Stimulated activated effector memory CD8-positive, alpha-beta T cell treated with anti-CD3 and anti-CD28 coated beads, Interleukin-12 subunit alpha, Interleukin-12 subunit beta, amount 100 ng/mL, for 72 hours (primary cell): ENCODE measurements around the gene IQGAP3.
"Not testable (repeated sequence)": the region's sequence is repeated elsewhere in the genome, so short reads cannot be mapped to it uniquely, and the experiment has no call there.

Experiments
- ATAC-seq: fragments of 150-1000 bp; cut with Tn5 transposase; 2 replicates; pipeline ENCODE4 v1.10.0; 2021
- DNase-seq, 2 donors: peaks; one replicate each; pipeline ENCODE4 v3.0.0; 2021 to 2022; ENCODE audit warnings: low spot score in 2 of 2
- H3K27ac Mint-ChIP-seq: one replicate; pipeline ENCODE4 v1.8.0; 2022; ENCODE audit warnings: mild to moderate bottlenecking, mixed read lengths
- H3K36me3 Mint-ChIP-seq: one replicate; pipeline ENCODE4 v1.8.0; 2022; ENCODE audit warnings: mild to moderate bottlenecking, mixed read lengths
- H3K4me1 Mint-ChIP-seq: one replicate; pipeline ENCODE4 v1.8.0; 2022; ENCODE audit warnings: mixed read lengths
- H3K4me3 Mint-ChIP-seq: one replicate; pipeline ENCODE4 v1.8.0; 2022; ENCODE audit warnings: mild to moderate bottlenecking, mixed read lengths
- H3K9me3 Mint-ChIP-seq: one replicate; pipeline ENCODE4 v1.8.0; 2022; ENCODE audit warnings: mixed read lengths

The IQGAP3 gene

GRCh38 chr1:156587927-156588326 lies 15.6 kb upstream of the IQGAP3 start:
- H3K4me1 Mint-ChIP-seq: peaks cover 20% of the 10 kb centered on the region
- not testable (repeated sequence) for H3K36me3 Mint-ChIP-seq, H3K9me3 Mint-ChIP-seq, ATAC-seq, DNase-seq, H3K4me3 Mint-ChIP-seq, H3K27ac Mint-ChIP-seq

GRCh38 chr1:156586892-156587477 lies 14.6 kb upstream of the IQGAP3 start:
- peaks cover 4% of the 10 kb centered on the region for H3K36me3 Mint-ChIP-seq
- ATAC-seq (no peak), DNase-seq (no peak)
- no peaks in the 10 kb centered on the region for H3K9me3 Mint-ChIP-seq
- no peak overlapping the region for H3K4me3 Mint-ChIP-seq
- no peak overlapping the region for H3K27ac Mint-ChIP-seq
- peaks cover 24% of the 10 kb centered on the region for H3K4me1 Mint-ChIP-seq

- H3K36me3 Mint-ChIP-seq: peaks cover 4% of the 10 kb centered on the region
- H3K27ac Mint-ChIP-seq: no peak overlapping the region
- ATAC-seq (no peak), DNase-seq (no peak)
- no peak overlapping the region for H3K4me3 Mint-ChIP-seq
- no peaks in the 10 kb centered on the region for H3K9me3 Mint-ChIP-seq
- peaks cover 28% of the 10 kb centered on the region for H3K4me1 Mint-ChIP-seq
These were observed 14.0 kb upstream of the IQGAP3 start for GRCh38 chr1:156586323-156586722.

- no peak overlapping the region for H3K4me3 Mint-ChIP-seq
- DNase-seq: no peak
- peaks cover 21% of the 10 kb centered on the region for H3K4me1 Mint-ChIP-seq
- peaks cover 4% of the 10 kb centered on the region for H3K36me3 Mint-ChIP-seq
- no peaks in the 10 kb centered on the region for H3K9me3 Mint-ChIP-seq
- H3K27ac Mint-ChIP-seq: no peak overlapping the region
- ATAC-seq: no peak
These were observed 12.4 kb upstream of the IQGAP3 start for GRCh38 chr1:156584813-156585212.

- H3K9me3 Mint-ChIP-seq: no peaks in the 10 kb centered on the region
- ATAC-seq: peak; percentile 48
- peaks cover 4% of the 10 kb centered on the region for H3K36me3 Mint-ChIP-seq
These were observed 11.7 kb upstream of the IQGAP3 start for GRCh38 chr1:156583821-156584622.

GRCh38 chr1:156582388-156583017 lies 10.1 kb upstream of the IQGAP3 start:
- H3K36me3 Mint-ChIP-seq: peaks cover 4% of the 10 kb centered on the region
- peak overlapping the region; percentile 77 for H3K4me3 Mint-ChIP-seq
- H3K9me3 Mint-ChIP-seq: no peaks in the 10 kb centered on the region
- DNase-seq (peak in 1 of 2 donors; percentile 62), ATAC-seq (peak; percentile 60)
- peaks cover 21% of the 10 kb centered on the region for H3K4me1 Mint-ChIP-seq
- peak overlapping the region; percentile 94 for H3K27ac Mint-ChIP-seq

More at GRCh38 chr1:156583821-156584622, 11.7 kb upstream of the IQGAP3 start:
- peak; percentile 67 to 87 for DNase-seq
- H3K4me3 Mint-ChIP-seq: no peak overlapping the region
- H3K4me1 Mint-ChIP-seq: peaks cover 21% of the 10 kb centered on the region
- peak overlapping the region; percentile 94 for H3K27ac Mint-ChIP-seq

GRCh38 chr1:156581661-156582387 lies 9.5 kb upstream of the IQGAP3 start:
- peak in 1 of 2 donors; percentile 69 for DNase-seq
- Mint-ChIP-seq H3K4me3 (peak overlapping the region; percentile 77), H3K36me3 (peaks cover 4% of the 10 kb centered on the region), H3K9me3 (no peaks in the 10 kb centered on the region), H3K27ac (peak overlapping the region; percentile 94), H3K4me1 (peaks cover 21% of the 10 kb centered on the region)
- peak; percentile 71 for ATAC-seq

DNA sequence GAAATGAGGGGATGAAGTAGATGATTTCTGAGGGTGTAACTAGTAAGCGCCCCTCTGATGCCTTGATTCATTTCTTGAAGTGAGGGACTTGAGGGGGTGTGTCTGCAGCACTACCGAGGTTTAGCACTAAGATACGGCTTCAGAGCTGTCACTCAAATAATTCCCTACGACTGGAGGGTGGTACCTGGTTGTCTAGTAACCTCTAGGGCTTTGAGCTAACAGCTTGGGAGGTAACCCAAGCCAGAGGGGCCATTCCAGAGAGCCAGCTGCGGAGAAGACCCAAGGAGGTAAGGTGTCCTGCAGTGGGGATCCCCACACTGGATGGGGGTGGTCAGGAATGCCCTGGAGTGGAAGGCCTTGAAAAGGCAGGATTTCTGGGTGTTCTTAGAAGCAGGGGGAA lies 7.1 kb upstream of the IQGAP3 start, which contains the start of gene TTC24:
TTC24 (plus strand) TSS at position 252 of the 400 bp plus-strand sequence. CDS start 1,642 bp downstream, outside the sequence.
- no peaks in the 10 kb centered on the region for H3K36me3 Mint-ChIP-seq
- no peak for ATAC-seq
- H3K4me1 Mint-ChIP-seq: peaks cover 27% of the 10 kb centered on the region
- H3K27ac Mint-ChIP-seq: no peak within 1 kb of the TSS
- H3K4me3 Mint-ChIP-seq: no peak within 1 kb of the TSS
- DNase-seq: no peak
- H3K9me3 Mint-ChIP-seq: no peaks in the 10 kb centered on the region

DNA sequence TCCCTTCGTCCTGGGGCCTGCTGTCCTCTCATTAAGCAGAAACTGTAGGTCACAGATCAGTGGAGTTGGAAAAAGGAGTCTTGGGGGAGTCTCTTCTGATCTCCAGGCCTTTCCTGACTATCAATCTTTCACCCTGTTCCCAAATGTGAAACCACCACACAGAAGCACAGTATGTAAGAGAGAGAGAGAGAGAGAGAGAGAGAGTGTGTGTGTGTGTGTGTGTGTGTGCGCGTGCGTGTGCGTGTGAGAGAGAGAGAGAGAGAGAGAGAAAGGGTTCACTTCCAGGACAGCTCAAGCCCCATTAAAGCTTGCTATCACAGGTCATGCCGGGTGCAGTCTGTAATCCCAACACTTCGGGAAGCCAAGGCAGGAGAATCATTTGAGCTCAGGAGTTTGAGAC lies 5.7 kb upstream of the IQGAP3 start:
- Mint-ChIP-seq H3K27ac (no peak overlapping the region), H3K4me3 (no peak overlapping the region), H3K4me1 (peaks cover 22% of the 10 kb centered on the region), H3K9me3 (no peaks in the 10 kb centered on the region), H3K36me3 (no peaks in the 10 kb centered on the region)
- ATAC-seq (no peak), DNase-seq (no peak)

DNA sequence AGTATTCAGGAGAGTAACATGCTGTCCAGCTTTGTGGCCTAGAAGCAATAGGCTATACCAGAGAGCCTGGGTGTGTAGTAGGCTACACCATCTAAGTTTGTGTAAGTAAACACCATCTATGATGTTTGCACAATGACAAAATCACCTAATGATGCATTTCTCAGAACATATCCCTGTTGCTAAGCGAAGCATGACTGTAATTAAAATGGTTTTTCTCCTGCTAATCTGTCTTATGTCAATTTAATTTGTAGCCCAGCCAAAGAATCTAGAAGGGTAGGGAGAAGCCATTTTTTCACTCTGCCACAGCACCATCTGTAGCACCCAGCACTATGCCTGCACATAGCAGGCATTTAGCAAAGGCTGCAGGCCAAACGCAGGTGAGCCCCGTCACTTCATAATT lies 5.2 kb upstream of the IQGAP3 start:
- Mint-ChIP-seq H3K4me3 (no peak overlapping the region), H3K36me3 (no peaks in the 10 kb centered on the region), H3K9me3 (no peaks in the 10 kb centered on the region), H3K4me1 (peaks cover 22% of the 10 kb centered on the region), H3K27ac (no peak overlapping the region)
- no peak for ATAC-seq
- DNase-seq: no peak

DNA sequence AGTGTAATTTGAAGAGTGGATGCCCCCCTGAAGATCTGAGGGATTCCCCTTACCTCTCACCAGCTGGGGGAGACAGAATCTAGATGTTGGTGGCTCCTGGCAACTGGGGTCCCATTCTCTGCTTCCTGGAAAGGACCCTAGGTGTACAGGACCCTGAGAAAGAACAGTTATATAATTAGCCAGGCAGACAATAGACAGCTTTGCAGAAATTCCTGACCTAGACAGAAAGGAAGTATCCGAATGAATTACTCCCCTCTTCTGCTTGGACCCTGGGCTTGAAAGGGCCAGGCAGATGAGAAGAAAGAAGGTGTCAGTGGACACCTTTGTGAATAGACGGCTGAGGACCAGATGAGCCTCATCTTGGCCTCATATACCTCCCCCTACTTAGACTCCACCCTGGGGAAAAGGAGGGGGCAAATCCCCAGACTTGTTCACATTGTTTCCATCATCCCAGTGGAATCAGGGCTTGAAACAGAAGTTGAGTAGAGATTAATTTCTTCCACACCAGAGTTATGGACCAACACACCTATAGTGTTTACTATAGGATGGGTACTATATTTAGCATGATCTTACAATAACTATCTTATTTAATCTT lies 1.8 kb upstream of the IQGAP3 start:
- no peak overlapping the region for H3K27ac Mint-ChIP-seq
- DNase-seq (no peak), ATAC-seq (no peak)
- H3K36me3 Mint-ChIP-seq: peaks cover 2% of the 10 kb centered on the region
- H3K9me3 Mint-ChIP-seq: no peaks in the 10 kb centered on the region
- no peak overlapping the region for H3K4me3 Mint-ChIP-seq
- peaks cover 29% of the 10 kb centered on the region for H3K4me1 Mint-ChIP-seq

DNA sequence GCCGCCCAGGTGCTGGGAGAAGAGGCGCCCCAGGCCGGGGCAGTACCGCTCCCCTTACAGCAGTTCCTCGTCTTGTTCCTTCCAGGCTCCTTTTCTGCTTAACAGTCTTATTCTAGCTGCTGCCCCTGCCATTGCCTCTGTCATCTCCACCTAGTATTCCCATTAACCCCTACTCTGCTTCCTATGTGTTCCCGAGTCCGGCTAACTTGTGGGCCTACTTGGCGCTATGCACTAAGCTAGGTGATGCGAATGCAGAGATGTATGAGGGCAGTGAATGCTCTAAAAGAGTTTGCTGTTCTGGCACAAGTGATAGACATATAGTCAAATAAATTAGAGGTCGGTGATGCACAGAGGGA lies 276 bp upstream of the IQGAP3 start:
- no peaks in the 10 kb centered on the region for H3K9me3 Mint-ChIP-seq
- peaks cover 29% of the 10 kb centered on the region for H3K4me1 Mint-ChIP-seq

GRCh38 chr1:156571261-156571852 lies 1.0 kb downstream of the IQGAP3 start:
- Mint-ChIP-seq H3K36me3 (peaks cover 4% of the 10 kb centered on the region), H3K9me3 (no peaks in the 10 kb centered on the region), H3K4me1 (peaks cover 29% of the 10 kb centered on the region), H3K4me3 (peak overlapping the region; percentile 86), H3K27ac (no peak overlapping the region)
- ATAC-seq (peak; percentile 56), DNase-seq (no peak)

More for the DNA sequence above, 276 bp upstream of the IQGAP3 start:
- DNase-seq (no peak), ATAC-seq (no peak)
- Mint-ChIP-seq H3K4me3 (peak overlapping the region; percentile 86), H3K36me3 (peaks cover 4% of the 10 kb centered on the region), H3K27ac (peak overlapping the region; percentile 72)

DNA sequence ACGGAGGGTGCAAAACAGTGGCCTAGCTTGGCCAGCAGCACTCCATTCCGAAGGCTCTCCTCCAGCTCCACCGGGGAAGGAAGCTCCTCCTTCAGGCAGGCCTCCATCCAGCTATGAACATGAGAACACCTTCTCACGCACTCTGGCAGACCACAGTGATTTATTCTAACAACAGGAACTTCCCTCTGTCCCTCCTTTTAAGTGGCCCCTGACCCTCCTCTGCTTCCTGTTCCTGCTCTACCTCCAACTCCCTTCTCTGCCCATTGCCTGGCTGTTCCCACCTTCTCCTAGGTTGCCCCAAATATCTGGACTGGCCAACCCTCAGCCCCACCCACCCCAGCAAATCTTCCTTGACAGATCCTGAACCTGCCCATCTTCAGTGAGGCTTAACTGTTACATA lies 5.9 kb downstream of the IQGAP3 start:
- Mint-ChIP-seq H3K36me3 (peaks cover 4% of the 10 kb centered on the region), H3K9me3 (no peaks in the 10 kb centered on the region), H3K4me1 (peaks cover 10% of the 10 kb centered on the region), H3K4me3 (no peak overlapping the region), H3K27ac (no peak overlapping the region)
- ATAC-seq: no peak
- no peak for DNase-seq
